Gastrocnemius medialis (tissue), 4 donors: ENCODE measurements around the gene ERF.

Source experiments
- POLR2A ChIP-seq, 2 donors: fragments of 450-650 bp; IDR thresholded peaks; one replicate each; pipeline ENCODE4 v1.6.1; 2017; ENCODE audit warnings: antibody characterized with exemption in 2 of 2, mild to moderate bottlenecking in 2 of 2, moderate library complexity in 2 of 2
- TF ChIP-seq, protein P1 (sequence below), 5 experiments: fragments of 450-650 bp in 3 of 5; fragments of 200-600 bp in 2 of 5; sonication (generic) in 2 of 5; IDR thresholded peaks in 4 of 5; conservative IDR thresholded peaks in 1 of 5; 1 replicate in 4 of 5; 2 replicates in 1 of 5; pipeline ENCODE4 v1.5.1; 2016 to 2019; ENCODE audit warnings: antibody characterized with exemption in 5 of 5, mild to moderate bottlenecking in 3 of 5, moderate library complexity in 3 of 5

DNA sequence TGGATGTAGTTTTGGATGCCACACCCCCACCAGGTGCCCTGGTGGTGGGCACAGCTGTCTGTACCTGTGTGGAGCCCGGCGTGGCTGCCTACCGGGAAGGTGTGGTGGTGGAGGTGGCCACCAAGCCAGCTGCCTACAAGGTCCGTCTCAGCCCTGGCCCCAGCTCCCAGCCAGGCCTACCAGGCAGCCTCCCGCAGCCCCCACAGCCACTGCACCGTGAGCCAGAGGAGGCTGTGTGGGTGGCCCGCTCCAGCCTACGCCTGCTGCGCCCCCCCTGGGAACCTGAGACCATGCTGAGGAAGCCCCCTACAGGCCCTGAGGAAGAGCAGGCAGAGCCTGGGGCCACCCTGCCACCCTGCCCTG is 17.6 kb upstream of the ERF start:
- TF ChIP-seq, protein P1, sequence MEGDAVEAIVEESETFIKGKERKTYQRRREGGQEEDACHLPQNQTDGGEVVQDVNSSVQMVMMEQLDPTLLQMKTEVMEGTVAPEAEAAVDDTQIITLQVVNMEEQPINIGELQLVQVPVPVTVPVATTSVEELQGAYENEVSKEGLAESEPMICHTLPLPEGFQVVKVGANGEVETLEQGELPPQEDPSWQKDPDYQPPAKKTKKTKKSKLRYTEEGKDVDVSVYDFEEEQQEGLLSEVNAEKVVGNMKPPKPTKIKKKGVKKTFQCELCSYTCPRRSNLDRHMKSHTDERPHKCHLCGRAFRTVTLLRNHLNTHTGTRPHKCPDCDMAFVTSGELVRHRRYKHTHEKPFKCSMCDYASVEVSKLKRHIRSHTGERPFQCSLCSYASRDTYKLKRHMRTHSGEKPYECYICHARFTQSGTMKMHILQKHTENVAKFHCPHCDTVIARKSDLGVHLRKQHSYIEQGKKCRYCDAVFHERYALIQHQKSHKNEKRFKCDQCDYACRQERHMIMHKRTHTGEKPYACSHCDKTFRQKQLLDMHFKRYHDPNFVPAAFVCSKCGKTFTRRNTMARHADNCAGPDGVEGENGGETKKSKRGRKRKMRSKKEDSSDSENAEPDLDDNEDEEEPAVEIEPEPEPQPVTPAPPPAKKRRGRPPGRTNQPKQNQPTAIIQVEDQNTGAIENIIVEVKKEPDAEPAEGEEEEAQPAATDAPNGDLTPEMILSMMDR (IDR thresholded peaks at IDR 0.05 in 4 of 5, conservative IDR thresholded peaks at IDR 0.05 in 1 of 5), result no peak
- TF ChIP-seq POLR2A (IDR thresholded peaks at IDR 0.05), result no peak
